HUES48 (cell line): ENCODE measurements around the gene RCOR2.

Experiments used
- H3K27ac ChIP-seq: one replicate; pipeline ENCODE4 v1.7.0; 2013; ENCODE audit warnings: low read depth, low read length, inconsistent platforms
- H3K27me3 ChIP-seq: 2 replicates; pipeline ENCODE4 v1.6.1; 2013; ENCODE audit warnings: mild to moderate bottlenecking, low read length; ENCODE audit not compliant: control insufficient read depth, insufficient read depth
- H3K36me3 ChIP-seq: 2 replicates; pipeline ENCODE4 v1.6.1; 2013; ENCODE audit warnings: low read length; ENCODE audit not compliant: control insufficient read depth, insufficient read depth
- H3K4me1 ChIP-seq: 2 replicates; pipeline ENCODE4 v1.6.1; 2013; ENCODE audit warnings: mild to moderate bottlenecking, low read length; ENCODE audit not compliant: control insufficient read depth, insufficient read depth
- H3K4me3 ChIP-seq: 2 replicates; pipeline ENCODE4 v1.5.1; 2013; ENCODE audit warnings: mild to moderate bottlenecking, low read depth, low read length
- H3K9ac ChIP-seq: 2 replicates; pipeline ENCODE4 v1.6.1; 2013; ENCODE audit warnings: mild to moderate bottlenecking, low read depth, low read length, moderate library complexity
- H3K9me3 ChIP-seq: 2 replicates; pipeline ENCODE4 v1.6.1; 2013; ENCODE audit warnings: low read length; ENCODE audit not compliant: control insufficient read depth, insufficient read depth

Gene RCOR2

GRCh38 chr11:63913866-63914830 is 2.8 kb downstream of the RCOR2 start:
- Histone ChIP-seq H3K9me3 (no peaks in the 10 kb centered on the region), H3K27me3 (no peaks in the 10 kb centered on the region), H3K36me3 (peaks cover 29% of the 10 kb centered on the region), H3K27ac (no peak overlapping the region), H3K4me1 (peaks cover 32% of the 10 kb centered on the region), H3K4me3 (no peak overlapping the region), H3K9ac (no peak overlapping the region)

- H3K4me1 ChIP-seq: peaks cover 38% of the 10 kb centered on the region
- no peak overlapping the region for H3K27ac ChIP-seq
- H3K9ac ChIP-seq: no peak overlapping the region
- no peaks in the 10 kb centered on the region for H3K27me3 ChIP-seq
- H3K36me3 ChIP-seq: peaks cover 29% of the 10 kb centered on the region
- H3K4me3 ChIP-seq: no peak overlapping the region
- no peaks in the 10 kb centered on the region for H3K9me3 ChIP-seq
Observed at GRCh38 chr11:63912678-63913077, 4.3 kb downstream of the RCOR2 start.

- Histone ChIP-seq H3K36me3 (peaks cover 29% of the 10 kb centered on the region), H3K27ac (no peak overlapping the region), H3K4me3 (no peak overlapping the region), H3K9me3 (no peaks in the 10 kb centered on the region), H3K27me3 (no peaks in the 10 kb centered on the region), H3K9ac (no peak overlapping the region), H3K4me1 (peaks cover 42% of the 10 kb centered on the region)
Observed at GRCh38 chr11:63911876-63912275, 5.1 kb downstream of the RCOR2 start.

GRCh38 chr11:63911440-63911839 is 5.5 kb downstream of the RCOR2 start:
- H3K9ac ChIP-seq: no peak overlapping the region
- H3K36me3 ChIP-seq: peaks cover 29% of the 10 kb centered on the region
- H3K27ac ChIP-seq: no peak overlapping the region
- H3K4me1 ChIP-seq: peaks cover 44% of the 10 kb centered on the region
- no peaks in the 10 kb centered on the region for H3K27me3 ChIP-seq
- H3K9me3 ChIP-seq: no peaks in the 10 kb centered on the region
- no peak overlapping the region for H3K4me3 ChIP-seq

GRCh38 chr11:63910675-63911074 is 6.3 kb downstream of the RCOR2 start:
- Histone ChIP-seq H3K36me3 (peaks cover 34% of the 10 kb centered on the region), H3K4me3 (no peak overlapping the region), H3K4me1 (peaks cover 44% of the 10 kb centered on the region), H3K27ac (peak overlapping the region; percentile 69), H3K9ac (no peak overlapping the region), H3K9me3 (no peaks in the 10 kb centered on the region), H3K27me3 (no peaks in the 10 kb centered on the region)

GRCh38 chr11:63909591-63910506 is 7.1 kb downstream of the RCOR2 start:
- Histone ChIP-seq H3K27ac (peak overlapping the region; percentile 67), H3K4me1 (peaks cover 40% of the 10 kb centered on the region), H3K36me3 (peaks cover 36% of the 10 kb centered on the region), H3K9me3 (no peaks in the 10 kb centered on the region), H3K27me3 (no peaks in the 10 kb centered on the region), H3K9ac (no peak overlapping the region), H3K4me3 (peak overlapping the region; percentile 26; the same call in 1 of the 2 replicates)

GRCh38 chr11:63908631-63909401 is 8.1 kb downstream of the RCOR2 start:
- Histone ChIP-seq H3K4me3 (no peak overlapping the region), H3K9me3 (no peaks in the 10 kb centered on the region), H3K36me3 (peaks cover 35% of the 10 kb centered on the region), H3K9ac (no peak overlapping the region), H3K27ac (peak overlapping the region; percentile 67), H3K4me1 (peaks cover 38% of the 10 kb centered on the region), H3K27me3 (no peaks in the 10 kb centered on the region)

GRCh38 chr11:63907808-63908530 is 9.0 kb downstream of the RCOR2 start:
- Histone ChIP-seq H3K9ac (no peak overlapping the region), H3K4me3 (no peak overlapping the region), H3K36me3 (peaks cover 39% of the 10 kb centered on the region), H3K4me1 (peaks cover 38% of the 10 kb centered on the region), H3K27ac (peak overlapping the region; percentile 52), H3K27me3 (no peaks in the 10 kb centered on the region), H3K9me3 (no peaks in the 10 kb centered on the region)

- Histone ChIP-seq H3K9ac (no peak overlapping the region), H3K4me1 (peaks cover 38% of the 10 kb centered on the region), H3K36me3 (peaks cover 39% of the 10 kb centered on the region), H3K27ac (no peak overlapping the region), H3K4me3 (no peak overlapping the region), H3K27me3 (no peaks in the 10 kb centered on the region), H3K9me3 (no peaks in the 10 kb centered on the region)
Observed at GRCh38 chr11:63907063-63907462, 9.9 kb downstream of the RCOR2 start.

GRCh38 chr11:63906585-63906984 is 10.4 kb downstream of the RCOR2 start:
- no peak overlapping the region for H3K9ac ChIP-seq
- no peaks in the 10 kb centered on the region for H3K27me3 ChIP-seq
- H3K27ac ChIP-seq: no peak overlapping the region
- peaks cover 38% of the 10 kb centered on the region for H3K4me1 ChIP-seq
- H3K4me3 ChIP-seq: no peak overlapping the region
- peaks cover 43% of the 10 kb centered on the region for H3K36me3 ChIP-seq
- H3K9me3 ChIP-seq: no peaks in the 10 kb centered on the region
